ENCODE data around the gene CENPN. TPM values are rescaled to one million over a fixed set of nuclear protein-coding genes. Genes with fewer than 3 reads are reported as not detected.

Gene CENPN
- total RNA-seq, 1 experiment from 2014 or later = 76.7 TPM

DNA sequence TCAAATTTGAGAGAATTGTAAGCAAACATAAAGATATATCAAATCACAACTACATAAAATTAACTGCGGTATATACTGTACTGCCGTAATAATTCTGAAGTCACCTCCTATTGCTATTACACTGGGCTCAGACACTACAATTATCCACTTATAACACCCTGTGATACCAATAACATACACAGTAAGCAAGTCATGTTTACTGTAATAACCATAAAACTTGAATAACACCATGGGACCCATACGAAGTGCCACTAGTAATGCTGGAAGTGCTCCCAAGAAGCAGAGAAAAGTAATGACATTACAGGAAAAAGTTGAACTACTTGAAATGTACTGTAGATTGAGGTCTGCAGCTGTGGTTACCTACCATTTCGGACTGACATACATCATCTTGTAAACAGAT lies 24.4 kb upstream of the CENPN start:
- intact Hi-C loops (cut with micrococcal nuclease) = no loop called here
- peaks cover 11% of the 10 kb centered on the region; the same call in 1 of the 2 replicates for H4K20me1 ChIP-seq (ENCODE audit: insufficient read depth)
- ChIA-PET RAD21 (ENCODE audit: low non-redundant PET in 1 of 2, low total read pairs in 2 of 2, uncharacterized antibody in 2 of 2, unreplicated experiment in 2 of 2) (no interaction called here), POLR2A (interaction anchor here (0.9 kb wide), 1 partner anchor 14 kb away, joined by 3 read pairs; no protein-coding TSS in a partner anchor), CTCF (no interaction called here)
- H3K27ac ChIP-seq (ENCODE audit: low read depth, low read length) = no peak overlapping the region
- peaks cover 0 to 2% of the 10 kb centered on the region in 2 experiments; a peak in 2 of 4 replicates for H3K36me3 ChIP-seq (ENCODE audit: control insufficient read depth in 1 of 2, insufficient read depth in 2 of 2, low read length in 2 of 2)
- H2AFZ ChIP-seq (ENCODE audit: low read depth, low read length, poor library complexity, severe bottlenecking) = no peak overlapping the region
- H3K9me3 ChIP-seq (ENCODE audit: control insufficient read depth in 1 of 2, insufficient read depth in 1 of 2, low read depth in 1 of 2, low read length in 2 of 2) = no peaks in the 10 kb centered on the region
- peaks cover 6 to 10% of the 10 kb centered on the region in 2 experiments for H3K4me1 ChIP-seq (ENCODE audit: control insufficient read depth in 1 of 2, insufficient read depth in 2 of 2, low read length in 2 of 2)
- no peaks in the 10 kb centered on the region for H3K27me3 ChIP-seq (ENCODE audit: insufficient read depth, low read length)
- no peak overlapping the region for H3K4me3 ChIP-seq (replicated peaks in 1 of 2; ENCODE audit: low read depth in 1 of 2, low read length in 2 of 2)
- H3K79me2 ChIP-seq (ENCODE audit: insufficient read depth, low read length) = peaks cover 66% of the 10 kb centered on the region
- TF ChIP-seq, protein P1, sequence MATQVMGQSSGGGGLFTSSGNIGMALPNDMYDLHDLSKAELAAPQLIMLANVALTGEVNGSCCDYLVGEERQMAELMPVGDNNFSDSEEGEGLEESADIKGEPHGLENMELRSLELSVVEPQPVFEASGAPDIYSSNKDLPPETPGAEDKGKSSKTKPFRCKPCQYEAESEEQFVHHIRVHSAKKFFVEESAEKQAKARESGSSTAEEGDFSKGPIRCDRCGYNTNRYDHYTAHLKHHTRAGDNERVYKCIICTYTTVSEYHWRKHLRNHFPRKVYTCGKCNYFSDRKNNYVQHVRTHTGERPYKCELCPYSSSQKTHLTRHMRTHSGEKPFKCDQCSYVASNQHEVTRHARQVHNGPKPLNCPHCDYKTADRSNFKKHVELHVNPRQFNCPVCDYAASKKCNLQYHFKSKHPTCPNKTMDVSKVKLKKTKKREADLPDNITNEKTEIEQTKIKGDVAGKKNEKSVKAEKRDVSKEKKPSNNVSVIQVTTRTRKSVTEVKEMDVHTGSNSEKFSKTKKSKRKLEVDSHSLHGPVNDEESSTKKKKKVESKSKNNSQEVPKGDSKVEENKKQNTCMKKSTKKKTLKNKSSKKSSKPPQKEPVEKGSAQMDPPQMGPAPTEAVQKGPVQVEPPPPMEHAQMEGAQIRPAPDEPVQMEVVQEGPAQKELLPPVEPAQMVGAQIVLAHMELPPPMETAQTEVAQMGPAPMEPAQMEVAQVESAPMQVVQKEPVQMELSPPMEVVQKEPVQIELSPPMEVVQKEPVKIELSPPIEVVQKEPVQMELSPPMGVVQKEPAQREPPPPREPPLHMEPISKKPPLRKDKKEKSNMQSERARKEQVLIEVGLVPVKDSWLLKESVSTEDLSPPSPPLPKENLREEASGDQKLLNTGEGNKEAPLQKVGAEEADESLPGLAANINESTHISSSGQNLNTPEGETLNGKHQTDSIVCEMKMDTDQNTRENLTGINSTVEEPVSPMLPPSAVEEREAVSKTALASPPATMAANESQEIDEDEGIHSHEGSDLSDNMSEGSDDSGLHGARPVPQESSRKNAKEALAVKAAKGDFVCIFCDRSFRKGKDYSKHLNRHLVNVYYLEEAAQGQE (IDR thresholded peaks at IDR 0.05; ENCODE audit: low read depth) = no peak
- no peak for TF ChIP-seq EZH2 (IDR thresholded peaks at IDR 0.05)
- TF ChIP-seq, protein P2, sequence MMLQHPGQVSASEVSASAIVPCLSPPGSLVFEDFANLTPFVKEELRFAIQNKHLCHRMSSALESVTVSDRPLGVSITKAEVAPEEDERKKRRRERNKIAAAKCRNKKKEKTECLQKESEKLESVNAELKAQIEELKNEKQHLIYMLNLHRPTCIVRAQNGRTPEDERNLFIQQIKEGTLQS (IDR thresholded peaks at IDR 0.05) = no peak
- no peak for TF ChIP-seq SRF (IDR thresholded peaks at IDR 0.05; ENCODE audit: low read depth)
- TF ChIP-seq FOSL1 (IDR thresholded peaks at IDR 0.05; ENCODE audit: low read depth) = no peak
- no peak for TF ChIP-seq RAD21 (IDR thresholded peaks at IDR 0.05; ENCODE audit: low read depth)
- TF ChIP-seq EGR1 (IDR thresholded peaks at IDR 0.05; ENCODE audit: low read depth) = no peak
- TF ChIP-seq POLR2AphosphoS5 (IDR thresholded peaks at IDR 0.05; ENCODE audit: low read depth, low read length) = no peak
- TF ChIP-seq EZH2phosphoT487 (IDR thresholded peaks at IDR 0.05; ENCODE audit: borderline replicate concordance) = no peak
- no peak for TF ChIP-seq CEBPB (IDR thresholded peaks at IDR 0.05; ENCODE audit: low read depth)
- no peak for TF ChIP-seq TCF7L2 (IDR thresholded peaks at IDR 0.05; ENCODE audit: borderline replicate concordance, extremely low read depth, insufficient read depth, insufficient read length)
- TF ChIP-seq YY1 (IDR thresholded peaks at IDR 0.05; ENCODE audit: extremely low read depth, insufficient replicate concordance, low read depth, low read length) = no peak
- TF ChIP-seq SIN3A (IDR thresholded peaks at IDR 0.05; ENCODE audit: low read depth) = no peak
- H3K9me2 ChIP-seq (ENCODE audit: insufficient read depth) = no peaks in the 10 kb centered on the region
- BruUV-seq (replicated peaks) = no TSS peak
- DNase-seq (ENCODE audit: low read depth, low spot score) = no peak
- no peak overlapping the region for H3K9ac ChIP-seq (ENCODE audit: low read length)
- ATAC-seq = no peak
- no peak overlapping the region for H3K4me2 ChIP-seq (ENCODE audit: low read length)
